GM23248 (cell line): ENCODE results near the gene NOL3. TPM values are rescaled to one million over a fixed set of nuclear protein-coding genes. Genes with fewer than 3 reads are reported as not detected.

Experiments
- DNase-seq: peaks from one replicate; pipeline ENCODE4 v3.0.0-alpha.2; 2015
- H2AFZ ChIP-seq: fragments of 200-600 bp; sonication (generic); 2 replicates; pipeline ENCODE4 v1.6.1; 2016; ENCODE audit warnings: antibody characterized with exemption
- H3F3A ChIP-seq: fragments of 200-600 bp; sonication (generic); 2 replicates; pipeline ENCODE4 v1.6.1; 2016; ENCODE audit warnings: mild to moderate bottlenecking, antibody characterized with exemption, mixed run types; ENCODE audit not compliant: insufficient read depth
- H3K27ac ChIP-seq: fragments of 200-600 bp; sonication (generic); 2 replicates; pipeline ENCODE4 v1.5.1; 2016; ENCODE audit warnings: mild to moderate bottlenecking
- H3K27me3 ChIP-seq: fragments of 200-600 bp; sonication (generic); replicated peaks from 2 replicates; pipeline ENCODE4 v1.6.1; 2016; ENCODE audit warnings: mild to moderate bottlenecking; ENCODE audit not compliant: insufficient read depth
- H3K36me3 ChIP-seq: fragments of 200-600 bp; sonication (generic); 2 replicates; pipeline ENCODE4 v1.6.1; 2016; ENCODE audit warnings: low read depth, mild to moderate bottlenecking
- H3K4me1 ChIP-seq: fragments of 200-600 bp; sonication (generic); 2 replicates; pipeline ENCODE4 v1.6.1; 2016; ENCODE audit warnings: mild to moderate bottlenecking; ENCODE audit not compliant: insufficient read depth
- H3K4me2 ChIP-seq: fragments of 200-600 bp; sonication (generic); one replicate; pipeline ENCODE4 v1.6.1; 2016; ENCODE audit warnings: mild to moderate bottlenecking; ENCODE audit not compliant: unreplicated experiment
- H3K4me3 ChIP-seq: fragments of 200-600 bp; sonication (generic); 2 replicates; pipeline ENCODE4 v1.5.1; 2016; ENCODE audit warnings: mild to moderate bottlenecking
- H3K79me2 ChIP-seq: fragments of 200-600 bp; sonication (generic); 2 replicates; pipeline ENCODE4 v1.6.1; 2016; ENCODE audit warnings: mild to moderate bottlenecking; ENCODE audit not compliant: insufficient read depth
- H3K9ac ChIP-seq: fragments of 200-600 bp; sonication (generic); 2 replicates; pipeline ENCODE4 v1.6.1; 2016; ENCODE audit warnings: mild to moderate bottlenecking
- H3K9me2 ChIP-seq: fragments of 200-600 bp; sonication (generic); 2 replicates; pipeline ENCODE4 v1.6.1; 2016; ENCODE audit warnings: mixed run types, mild to moderate bottlenecking, moderate library complexity; ENCODE audit not compliant: insufficient read depth
- H3K9me3 ChIP-seq: fragments of 200-600 bp; sonication (generic); one replicate; pipeline ENCODE4 v1.6.1; 2017; ENCODE audit warnings: low read depth
- H4K20me1 ChIP-seq: fragments of 200-600 bp; sonication (generic); 2 replicates; pipeline ENCODE4 v1.6.0; 2016; ENCODE audit not compliant: insufficient read depth
- EZH2 ChIP-seq: fragments of 200-600 bp; sonication (generic); IDR thresholded peaks from 2 replicates; pipeline ENCODE4 v1.6.1; 2018; ENCODE audit warnings: antibody characterized with exemption, mild to moderate bottlenecking; ENCODE audit not compliant: insufficient read depth, poor library complexity, severe bottlenecking
- EZH2phosphoT487 ChIP-seq: fragments of 200-600 bp; sonication (generic); IDR thresholded peaks from 2 replicates; pipeline ENCODE4 v1.6.1; 2018; ENCODE audit warnings: antibody characterized with exemption, moderate library complexity, mild to moderate bottlenecking, low read depth; ENCODE audit not compliant: insufficient read depth
- WGBS, 2 experiments: methylation state at CpG; one replicate each; pipeline ENCODE4 v1.1.6; 2015 to 2017; ENCODE audit warnings: low lambda C conversion rate in 2 of 2, low coverage in 1 of 2; ENCODE audit errors: missing lambda C conversion rate in 2 of 2; 5-methylcytosine and 5-hydroxymethylcytosine counted together
- in situ Hi-C: fragments of 300-500 bp; cut with MboI; formaldehyde crosslinking; loops from 2 replicates; pipeline ENCODE4 v1.15.0; 2020
- polyA plus RNA-seq: library from polyadenylated mRNA; unstranded; fragments of >200 nt; fragmentation: Nextera tagmentation; extraction: Ambion mirVana; gene quantifications from 2 replicates; pipeline ENCODE4 v1.2.1, GENCODE V29; 2016
- total RNA-seq: library from RNA; depleted of rRNA; stranded (reverse); fragments of >200 nt; shearing (Covaris generic); gene quantifications from 2 replicates; pipeline ENCODE4 v1.2.3, GENCODE V29; 2014

Gene NOL3
- total and polyA plus RNA-seq, 2 experiments from 2014 or later, result 20.3 to 31.0 TPM

- no peaks in the 10 kb centered on the region for H3K9me2 ChIP-seq
- H3K9ac ChIP-seq, result no peak overlapping the region
- no peak for DNase-seq
- H3K4me3 ChIP-seq, result no peak overlapping the region
- no peak overlapping the region for H3K27ac ChIP-seq
- no peak for TF ChIP-seq EZH2phosphoT487
- no peak for TF ChIP-seq EZH2
- no peak overlapping the region for H2AFZ ChIP-seq
- H3K9me3 ChIP-seq, result no peaks in the 10 kb centered on the region
- H3K27me3 ChIP-seq, result no peaks in the 10 kb centered on the region
- peaks cover 6% of the 10 kb centered on the region; the same call in 1 of the 2 replicates for H3K36me3 ChIP-seq
- WGBS, 2 experiments, result 88 to 89% methylated on average over 11 of the region's 11 CpGs
- no peak overlapping the region for H3K4me2 ChIP-seq
- H4K20me1 ChIP-seq, result no peaks in the 10 kb centered on the region
- in situ Hi-C loops, result no loop called here
- peaks cover 38% of the 10 kb centered on the region for H3F3A ChIP-seq
- H3K4me1 ChIP-seq, result 0 out of 2 replicates have a peak, but pooled peaks cover 5% of the 10 kb centered on the region
- peaks cover 13% of the 10 kb centered on the region; the same call in 1 of the 2 replicates for H3K79me2 ChIP-seq
Observed at GRCh38 chr16:67148656-67149275, 21.6 kb upstream of the NOL3 start.

- no peak for DNase-seq
- peak overlapping the region; percentile 70 for H3K4me2 ChIP-seq
- TF ChIP-seq EZH2 (no peak), EZH2phosphoT487 (no peak)
- H3K4me1 ChIP-seq, result 0 out of 2 replicates have a peak, but pooled peaks cover 5% of the 10 kb centered on the region
- H3K4me3 ChIP-seq, result peak overlapping the region; percentile 82
- H3K9me3 ChIP-seq, result no peaks in the 10 kb centered on the region
- WGBS, 2 experiments, result 89 to 91% methylated on average over 75 to 76 of the region's 77 CpGs
- H3K36me3 ChIP-seq, result peaks cover 3% of the 10 kb centered on the region; the same call in 1 of the 2 replicates
- H3F3A ChIP-seq, result peaks cover 38% of the 10 kb centered on the region
- no peaks in the 10 kb centered on the region for H4K20me1 ChIP-seq
- H3K9ac ChIP-seq, result peak overlapping the region; percentile 98; the same call in 1 of the 2 replicates
- no peaks in the 10 kb centered on the region for H3K27me3 ChIP-seq
- H3K27ac ChIP-seq, result peak overlapping the region; percentile 94; the same call in 1 of the 2 replicates
- peaks cover 13% of the 10 kb centered on the region; the same call in 1 of the 2 replicates for H3K79me2 ChIP-seq
- in situ Hi-C loops, result loop anchor here (25.0 kb wide), 1 partner anchor 187 kb away; the partner anchor contains the start of gene CES3
- H2AFZ ChIP-seq, result no peak overlapping the region
- H3K9me2 ChIP-seq, result no peaks in the 10 kb centered on the region
Observed at GRCh38 chr16:67149276-67150046, 20.9 kb upstream of the NOL3 start.

GRCh38 chr16:67150047-67150832 is 20.1 kb upstream of the NOL3 start:
- no peaks in the 10 kb centered on the region for H4K20me1 ChIP-seq
- no peak for TF ChIP-seq EZH2
- TF ChIP-seq EZH2phosphoT487, result no peak
- H2AFZ ChIP-seq, result peak overlapping the region; percentile 71
- H3K4me3 ChIP-seq, result peak overlapping the region; percentile 82
- peak; percentile 90 for DNase-seq
- peak overlapping the region; percentile 98 for H3K9ac ChIP-seq
- H3F3A ChIP-seq, result peaks cover 38% of the 10 kb centered on the region
- peak overlapping the region; percentile 94 for H3K27ac ChIP-seq
- WGBS, 2 experiments, result 26 to 46% methylated on average over 16 to 64 of the region's 94 CpGs
- in situ Hi-C loops, result loop anchor here (25.0 kb wide), 1 partner anchor 188 kb away; the partner anchor contains the start of gene CES3
- H3K27me3 ChIP-seq, result no peaks in the 10 kb centered on the region
- H3K4me1 ChIP-seq, result 0 out of 2 replicates have a peak, but pooled peaks cover 5% of the 10 kb centered on the region
- H3K9me3 ChIP-seq, result no peaks in the 10 kb centered on the region
- H3K36me3 ChIP-seq, result no peaks in the 10 kb centered on the region; the same call in 1 of the 2 replicates
- H3K79me2 ChIP-seq, result peaks cover 13% of the 10 kb centered on the region; the same call in 1 of the 2 replicates
- no peaks in the 10 kb centered on the region for H3K9me2 ChIP-seq
- H3K4me2 ChIP-seq, result peak overlapping the region; percentile 70
